H1 (cell line): ENCODE data around the gene MRPL22. TPM values are rescaled to one million over a fixed set of nuclear protein-coding genes. Genes with fewer than 3 reads are reported as not detected.

Experiments used
- CTCF ChIA-PET: fragments of 300-600 bp; sonication (Branson Sonifier 250); formaldehyde crosslinking; loops from one replicate; lab custom pipeline; 2021; ENCODE audit not compliant: partially characterized antibody; lab: Charles Lee
- POLR2A ChIA-PET: fragments of 300-600 bp; sonication (Branson Sonifier 250); formaldehyde crosslinking; loops from one replicate; lab custom pipeline; 2021; ENCODE audit warnings: inconsistent platforms; ENCODE audit not compliant: partially characterized antibody; lab: Charles Lee
- DNase-seq, 2 experiments: peaks; one replicate each; pipeline versions ENCODE4 v3.0.0 to v3.0.0-alpha.2; 2010 to 2022; ENCODE audit warnings: low spot score in 2 of 2, low read depth in 1 of 2, mixed read lengths in 1 of 2
- FAIRE-seq: peaks from 2 replicates; lab custom pipeline; 2011; peaks lifted over from hg19 to GRCh38; lab: Jason Lieb, UNC
- H2AFZ ChIP-seq: 2 replicates; pipeline ENCODE4 v1.8.1; 2012; ENCODE audit warnings: low read length, inconsistent platforms
- H2AK5ac ChIP-seq: 2 replicates; pipeline ENCODE4 v1.6.1; 2013; ENCODE audit warnings: low read depth, low read length
- H2BK120ac ChIP-seq: replicated peaks from 2 replicates; pipeline ENCODE3; 2013; ENCODE audit warnings: low read depth, low read length, inconsistent platforms
- H2BK12ac ChIP-seq: 2 replicates; pipeline ENCODE4 v1.6.1; 2013; ENCODE audit warnings: low read depth, low read length
- H2BK15ac ChIP-seq: 2 replicates; pipeline ENCODE4 v1.6.1; 2013; ENCODE audit warnings: low read length
- H2BK20ac ChIP-seq: 2 replicates; pipeline ENCODE4 v1.6.1; 2013; ENCODE audit warnings: low read length
- H2BK5ac ChIP-seq: 2 replicates; pipeline ENCODE4 v1.6.1; 2013; ENCODE audit warnings: low read depth, low read length
- H3K14ac ChIP-seq: 2 replicates; pipeline ENCODE4 v1.6.1; 2013; ENCODE audit warnings: inconsistent platforms; ENCODE audit not compliant: insufficient read length
- H3K18ac ChIP-seq: 2 replicates; pipeline ENCODE4 v1.6.1; 2013; ENCODE audit warnings: low read length; ENCODE audit errors: extremely low read depth
- H3K23ac ChIP-seq: 2 replicates; pipeline ENCODE4 v1.6.1; 2013; ENCODE audit warnings: inconsistent platforms; ENCODE audit not compliant: insufficient read length
- H3K23me2 ChIP-seq: 2 replicates; pipeline ENCODE4 v1.6.1; 2013; ENCODE audit warnings: low read depth, low read length
- H3K27ac ChIP-seq: 2 replicates; pipeline ENCODE4 v1.6.1; 2011; ENCODE audit warnings: low read depth, low read length, inconsistent platforms
- H3K27me3 ChIP-seq, 4 experiments: replicated peaks in 1 of 4; 1 replicate in 1 of 4; 2 replicates in 3 of 4; pipeline versions ENCODE4 v1.6.1 to v1.8.1; 2011 to 2013; ENCODE audit warnings: low read length in 3 of 4, mild to moderate bottlenecking in 3 of 4, inconsistent platforms in 2 of 4, mixed read lengths in 2 of 4, moderate library complexity in 1 of 4; ENCODE audit not compliant: control insufficient read depth in 3 of 4, insufficient read depth in 3 of 4; ENCODE audit errors: extremely low read depth in 1 of 4
- H3K36me3 ChIP-seq, 4 experiments: 2 replicates each; pipeline versions ENCODE4 v1.6.1 to v1.8.1; 2011 to 2013; ENCODE audit warnings: mild to moderate bottlenecking in 4 of 4, low read length in 3 of 4, moderate library complexity in 2 of 4, control low read depth in 1 of 4, inconsistent platforms in 1 of 4; ENCODE audit not compliant: insufficient read depth in 4 of 4, control insufficient read depth in 2 of 4
- H3K4ac ChIP-seq: replicated peaks from 2 replicates; pipeline ENCODE3; 2013; ENCODE audit warnings: low read length, low read depth, mixed read lengths, inconsistent platforms; ENCODE audit not compliant: insufficient read length
- H3K4me1 ChIP-seq, 4 experiments: replicated peaks in 1 of 4; 1 replicate in 1 of 4; 2 replicates in 3 of 4; pipeline versions ENCODE4 v1.6.1 to v1.8.1; 2011 to 2013; ENCODE audit warnings: low read length in 3 of 4, inconsistent platforms in 2 of 4, mixed read lengths in 1 of 4; ENCODE audit not compliant: insufficient read depth in 4 of 4, control insufficient read depth in 3 of 4
- H3K4me2 ChIP-seq, 2 experiments: 2 replicates each; pipeline versions ENCODE4 v1.6.1 to v1.8.1; 2011 to 2013; ENCODE audit warnings: low read depth in 2 of 2, low read length in 2 of 2, control low read depth in 1 of 2, inconsistent platforms in 1 of 2, mild to moderate bottlenecking in 1 of 2; ENCODE audit not compliant: insufficient read depth in 1 of 2
- H3K4me3 ChIP-seq, 4 experiments: fragments of 200-600, 300-600 bp in 1 of 4; sonication (generic), shearing (Covaris generic), sonication (Bioruptor Twin) in 1 of 4; 2 replicates each; pipeline versions ENCODE4 v1.5.1 to v1.8.1; 2011 to 2016; ENCODE audit warnings: low read length in 4 of 4, low read depth in 3 of 4, control low read depth in 2 of 4, inconsistent platforms in 2 of 4, mild to moderate bottlenecking in 2 of 4, mixed read lengths in 1 of 4, moderate library complexity in 1 of 4; ENCODE audit not compliant: insufficient read depth in 2 of 4; ENCODE audit errors: extremely low read depth in 1 of 4
- H3K56ac ChIP-seq: replicated peaks from 2 replicates; pipeline ENCODE3; 2013; ENCODE audit warnings: low read depth, mild to moderate bottlenecking, mixed read lengths, low read length, inconsistent platforms; ENCODE audit not compliant: insufficient read length
- H3K79me1 ChIP-seq: 2 replicates; pipeline ENCODE4 v1.6.1; 2013; ENCODE audit warnings: low read depth, low read length, control low read depth
- H3K79me2 ChIP-seq, 2 experiments: 2 replicates each; pipeline versions ENCODE4 v1.6.1 to v1.8.1; 2012 to 2013; ENCODE audit warnings: low read length in 2 of 2, mild to moderate bottlenecking in 2 of 2, inconsistent platforms in 1 of 2; ENCODE audit not compliant: insufficient read depth in 2 of 2, control insufficient read depth in 1 of 2
- H3K9ac ChIP-seq, 4 experiments: replicated peaks in 1 of 4; 1 replicate in 1 of 4; 2 replicates in 3 of 4; pipeline versions ENCODE4 v1.6.1 to v1.8.1; 2011 to 2013; ENCODE audit warnings: low read depth in 3 of 4, low read length in 3 of 4, control low read depth in 2 of 4, mild to moderate bottlenecking in 2 of 4, moderate library complexity in 2 of 4, inconsistent platforms in 1 of 4; ENCODE audit errors: extremely low read depth in 1 of 4
- H3K9me3 ChIP-seq, 2 experiments: 2 replicates each; pipeline versions ENCODE4 v1.6.1 to v1.8.1; 2012 to 2013; ENCODE audit warnings: mild to moderate bottlenecking in 2 of 2, moderate library complexity in 2 of 2, control low read depth in 1 of 2, inconsistent platforms in 1 of 2, low read depth in 1 of 2, low read length in 1 of 2, mixed read lengths in 1 of 2; ENCODE audit not compliant: insufficient read depth in 2 of 2
- H4K20me1 ChIP-seq, 2 experiments: replicated peaks in 1 of 2; 2 replicates each; pipeline versions ENCODE3 to v1.8.1; 2011 to 2013; ENCODE audit warnings: inconsistent platforms in 2 of 2, low read length in 2 of 2, mild to moderate bottlenecking in 1 of 2; ENCODE audit not compliant: insufficient read depth in 2 of 2, control insufficient read depth in 1 of 2
- H4K5ac ChIP-seq: 2 replicates; pipeline ENCODE4 v1.6.1; 2013; ENCODE audit warnings: low read length, low read depth, mixed read lengths, inconsistent platforms; ENCODE audit not compliant: insufficient read length
- H4K8ac ChIP-seq: 2 replicates; pipeline ENCODE4 v1.8.0; 2013; ENCODE audit warnings: mild to moderate bottlenecking, moderate library complexity, low read length, inconsistent platforms; ENCODE audit not compliant: insufficient read depth; ENCODE audit errors: extremely low read depth
- H4K91ac ChIP-seq: replicated peaks from 2 replicates; pipeline ENCODE3; 2013; ENCODE audit warnings: low read length, mixed read lengths, inconsistent platforms; ENCODE audit not compliant: insufficient read length
- BACH1 ChIP-seq: IDR thresholded peaks from 2 replicates; pipeline ENCODE4 v1.6.1; 2012; ENCODE audit warnings: low read length, improper control_type of control experiment
- POLR2AphosphoS5 ChIP-seq: IDR thresholded peaks from 2 replicates; pipeline ENCODE4 v1.6.1; 2011; ENCODE audit warnings: low read depth, low read length
- POU5F1 ChIP-seq: IDR thresholded peaks from 2 replicates; pipeline ENCODE4 v1.6.1; 2011; ENCODE audit warnings: low read depth, mild to moderate bottlenecking, low read length, moderate library complexity
- RXRA ChIP-seq: IDR thresholded peaks from 2 replicates; pipeline ENCODE4 v1.6.1; 2011; ENCODE audit warnings: low read depth, mild to moderate bottlenecking, low read length, moderate library complexity; ENCODE audit not compliant: insufficient read depth
- SIN3A ChIP-seq, 2 experiments: IDR thresholded peaks in 1 of 2; conservative IDR thresholded peaks in 1 of 2; 2 replicates each; pipeline ENCODE4 v1.6.1; 2011 to 2012; ENCODE audit warnings: low read length in 2 of 2, improper control_type of control experiment in 1 of 2, low read depth in 1 of 2, mild to moderate bottlenecking in 1 of 2
- TEAD4 ChIP-seq: IDR thresholded peaks from 2 replicates; pipeline ENCODE4 v1.6.1; 2012; ENCODE audit warnings: low read depth, low read length, inconsistent platforms, mixed read lengths
- WGBS, 2 experiments: shearing (Covaris generic) in 1 of 2; methylation state at CpG; one replicate each; pipeline versions ENCODE4 v1.1.6 to v1.1.7; 2013 to 2015; ENCODE audit warnings: low lambda C conversion rate in 2 of 2, mixed read lengths in 2 of 2, inconsistent platforms in 1 of 2, low coverage in 1 of 2, missing lambda C conversion rate in 1 of 2; ENCODE audit not compliant: insufficient replicate concordance in 2 of 2, insufficient coverage in 1 of 2, insufficient read length in 1 of 2; ENCODE audit errors: extremely low coverage in 1 of 2, missing lambda C conversion rate in 1 of 2; 5-methylcytosine and 5-hydroxymethylcytosine counted together
- polyA plus RNA-seq, 7 experiments: library from polyadenylated mRNA; depleted of rRNA in 3 of 7; stranded (reverse) in 5 of 7; unstranded in 2 of 7; fragments of >200 nt in 5 of 7; fragments of 200-250 nt in 2 of 7; gene quantifications; 1 replicate in 5 of 7; 2 replicates in 1 of 7; 4 replicates in 1 of 7; pipeline versions ENCODE4 v1.2.1 to v1.2.3, GENCODE V29; 2011 to 2013; ENCODE audit warnings: missing spikeins in 2 of 7, mixed read lengths in 2 of 7
- total RNA-seq: library from RNA; stranded (reverse); fragmentation: NEBNext Ultra II Directional; extraction: Animal tissue kit (Norgen Biotek cat#: 25700); gene quantifications from 2 replicates; pipeline ENCODE4 v1.2.1, GENCODE V29; 2021
- TF ChIP-seq, protein P1 (sequence below): IDR thresholded peaks from 2 replicates; pipeline ENCODE4 v1.6.1; 2011; ENCODE audit warnings: low read length, improper control_type of control experiment

Gene MRPL22
- total and polyA plus RNA-seq, 2 of the 8 experiments (the other 6 are each of a cell fraction or from before 2014, with no cell fraction given), result 46.8 to 65.6 TPM

DNA sequence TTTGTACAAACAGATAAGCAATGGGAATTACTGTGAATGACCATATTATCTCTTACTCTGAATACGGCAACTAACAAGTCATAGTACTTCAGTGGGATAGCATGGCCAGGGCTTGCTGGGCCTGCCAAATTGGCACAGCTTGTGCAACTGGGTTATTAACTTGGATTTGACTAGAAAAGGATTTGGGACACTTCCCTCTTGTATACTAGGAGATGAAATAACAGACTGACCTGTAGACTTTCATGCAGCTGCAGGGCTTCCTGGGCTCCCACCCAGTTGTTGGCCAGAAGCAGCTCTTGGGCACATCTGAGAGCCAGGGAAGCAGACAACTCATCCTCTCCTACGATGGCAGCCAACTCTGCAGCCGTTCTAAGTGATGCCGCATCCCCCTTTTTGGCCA lies 42.7 kb upstream of the MRPL22 start:
- H2BK20ac ChIP-seq, result no peak overlapping the region
- no peak overlapping the region for H3K9ac ChIP-seq
- H4K5ac ChIP-seq, result no peak overlapping the region
- peaks cover 27 to 85% (median 62%) of the 10 kb centered on the region in 4 experiments for H3K36me3 ChIP-seq
- no peaks in the 10 kb centered on the region for H3K23me2 ChIP-seq
- no peaks in the 10 kb centered on the region for H4K20me1 ChIP-seq
- POLR2A ChIA-PET, result interaction anchor here (0.6 to 2.2 kb wide), 2 partner anchors 19 to 97 kb away, joined by 3 to 7 read pairs; no protein-coding TSS in a partner anchor
- no peak overlapping the region for H3K4ac ChIP-seq
- no peak overlapping the region for H3K4me3 ChIP-seq
- DNase-seq (no peak), FAIRE-seq (no peak)
- H3K18ac ChIP-seq, result no peak overlapping the region
- H2BK12ac ChIP-seq, result no peak overlapping the region
- no peak overlapping the region for H3K23ac ChIP-seq
- H3K4me1 ChIP-seq, result no peaks in the 10 kb centered on the region
- H2BK5ac ChIP-seq, result no peak overlapping the region
- no peak overlapping the region for H2BK15ac ChIP-seq
- H3K79me2 ChIP-seq, result no peaks in the 10 kb centered on the region
- TF ChIP-seq BACH1 (no peak), SIN3A (conservative IDR thresholded peaks at IDR 0.05 in 1 of 2, IDR thresholded peaks at IDR 0.05 in 1 of 2; ENCODE audit: low read depth in 1 of 2, low read length in 2 of 2) (no peak), TEAD4 (no peak), POLR2AphosphoS5 (no peak), RXRA (no peak), POU5F1 (no peak)
- TF ChIP-seq, protein P1, sequence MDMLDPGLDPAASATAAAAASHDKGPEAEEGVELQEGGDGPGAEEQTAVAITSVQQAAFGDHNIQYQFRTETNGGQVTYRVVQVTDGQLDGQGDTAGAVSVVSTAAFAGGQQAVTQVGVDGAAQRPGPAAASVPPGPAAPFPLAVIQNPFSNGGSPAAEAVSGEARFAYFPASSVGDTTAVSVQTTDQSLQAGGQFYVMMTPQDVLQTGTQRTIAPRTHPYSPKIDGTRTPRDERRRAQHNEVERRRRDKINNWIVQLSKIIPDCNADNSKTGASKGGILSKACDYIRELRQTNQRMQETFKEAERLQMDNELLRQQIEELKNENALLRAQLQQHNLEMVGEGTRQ, result no peak
- H3K14ac ChIP-seq, result no peak overlapping the region
- no peak overlapping the region for H3K56ac ChIP-seq
- H2BK120ac ChIP-seq, result no peak overlapping the region
- no peak overlapping the region for H2AK5ac ChIP-seq
- H3K9me3 ChIP-seq, result no peaks in the 10 kb centered on the region
- no peak overlapping the region for H3K27ac ChIP-seq
- no peak overlapping the region for H4K91ac ChIP-seq
- no peak overlapping the region for H3K4me2 ChIP-seq
- no peak overlapping the region for H2AFZ ChIP-seq
- H3K27me3 ChIP-seq, result no peaks in the 10 kb centered on the region
- 86% methylated on average over 4 of the region's 4 CpGs; no CpG with 5 or more reads in 1 of the 2 experiments for WGBS, 2 experiments
- H4K8ac ChIP-seq, result no peak overlapping the region
- H3K79me1 ChIP-seq, result no peaks in the 10 kb centered on the region
- CTCF ChIA-PET, result interaction anchor here (0.6 to 1.1 kb wide), 2 partner anchors 20 to 29 kb away, joined by 3 to 4 read pairs; no protein-coding TSS in a partner anchor
